Lower leg skin (tissue), 3 donors: ENCODE results near the gene FCGBP.

Experiments
- CTCF ChIP-seq, 3 donors: fragments of 450-650 bp; IDR thresholded peaks; one replicate each; pipeline ENCODE4 v1.5.1; 2016; ENCODE audit warnings: antibody characterized with exemption in 3 of 3, mild to moderate bottlenecking in 3 of 3, moderate library complexity in 2 of 3
- POLR2A ChIP-seq, 2 donors: fragments of 450-650 bp; IDR thresholded peaks; one replicate each; pipeline ENCODE4 v1.6.1; 2016 to 2017; ENCODE audit warnings: antibody characterized with exemption in 2 of 2, mild to moderate bottlenecking in 1 of 2, moderate library complexity in 1 of 2

GRCh38 chr19:39946532-39946931 lies 12.1 kb upstream of the FCGBP start:
- TF ChIP-seq CTCF (IDR thresholded peaks at IDR 0.05) (no peak), POLR2A (IDR thresholded peaks at IDR 0.05) (no peak)
